ENCODE results near the gene CACNA2D4. TPM values are rescaled to one million over a fixed set of nuclear protein-coding genes. Genes with fewer than 3 reads are reported as not detected.

The CACNA2D4 gene
- total RNA-seq, 4 donors from 2014 or later: 0.25 to 3.1 (median 0.68) TPM

- peaks cover 0 to 6% (median 3%) of the 10 kb centered on the region in 3 donors for H3K27me3 ChIP-seq
- TF ChIP-seq POLR2A (IDR thresholded peaks at IDR 0.05) (no peak), CTCF (IDR thresholded peaks at IDR 0.05 in 4 of 5, conservative IDR thresholded peaks at IDR 0.05 in 1 of 5) (no peak)
- H3K36me3 ChIP-seq: no peaks in the 10 kb centered on the region
- no peak overlapping the region for H3K4me3 ChIP-seq
- no peak overlapping the region for H3K27ac ChIP-seq
- no peak for ATAC-seq
- no peaks in the 10 kb centered on the region for H3K9me3 ChIP-seq
- intact Hi-C loops (cut with DNase I; ENCODE audit: low total_unique reads): no loop called here
- no peak for DNase-seq
- H3K4me1 ChIP-seq: no peaks in the 10 kb centered on the region
- in situ Hi-C loops (cut with MboI; ENCODE audit: low sequenced_read_pairs in 4 of 4): no loop called here
Measured at GRCh38 chr12:1843641-1844005, 74.8 kb downstream of the CACNA2D4 start.

- Histone ChIP-seq H3K9me3 (no peaks in the 10 kb centered on the region), H3K27ac (no peak overlapping the region), H3K27me3 (peaks cover 0 to 6% (median 6%) of the 10 kb centered on the region in 3 donors), H3K4me1 (no peaks in the 10 kb centered on the region), H3K36me3 (no peaks in the 10 kb centered on the region), H3K4me3 (no peak overlapping the region)
- in situ Hi-C loops (cut with MboI; ENCODE audit: low sequenced_read_pairs in 4 of 4): no loop called here
- intact Hi-C loops (cut with DNase I; ENCODE audit: low total_unique reads): no loop called here
- ATAC-seq (no peak), DNase-seq (peak in 1 of 2 donors; percentile 3)
- TF ChIP-seq CTCF (IDR thresholded peaks at IDR 0.05 in 4 of 5, conservative IDR thresholded peaks at IDR 0.05 in 1 of 5) (no peak), POLR2A (IDR thresholded peaks at IDR 0.05) (no peak)
Measured at GRCh38 chr12:1842905-1843640, 75.4 kb downstream of the CACNA2D4 start.

- in situ Hi-C loops (cut with MboI; ENCODE audit: low sequenced_read_pairs in 4 of 4): no loop called here
- TF ChIP-seq POLR2A (IDR thresholded peaks at IDR 0.05) (no peak), CTCF (IDR thresholded peaks at IDR 0.05 in 4 of 5, conservative IDR thresholded peaks at IDR 0.05 in 1 of 5) (no peak)
- H3K4me3 ChIP-seq: no peak overlapping the region
- H3K9me3 ChIP-seq: no peaks in the 10 kb centered on the region
- peaks cover 0 to 10% (median 7%) of the 10 kb centered on the region in 3 donors for H3K27me3 ChIP-seq
- no peaks in the 10 kb centered on the region for H3K36me3 ChIP-seq
- no peak for ATAC-seq
- H3K4me1 ChIP-seq: no peaks in the 10 kb centered on the region
- no peak overlapping the region for H3K27ac ChIP-seq
- no peak for DNase-seq
- intact Hi-C loops (cut with DNase I; ENCODE audit: low total_unique reads): no loop called here
Measured at GRCh38 chr12:1842183-1842904, 76.1 kb downstream of the CACNA2D4 start.

GRCh38 chr12:1841586-1842182 is 76.8 kb downstream of the CACNA2D4 start:
- ATAC-seq: no peak
- H3K9me3 ChIP-seq: no peaks in the 10 kb centered on the region
- no peaks in the 10 kb centered on the region for H3K4me1 ChIP-seq
- intact Hi-C loops (cut with DNase I; ENCODE audit: low total_unique reads) (no loop called here), in situ Hi-C loops (cut with MboI; ENCODE audit: low sequenced_read_pairs in 4 of 4) (no loop called here)
- peaks cover 0 to 13% (median 11%) of the 10 kb centered on the region in 3 donors for H3K27me3 ChIP-seq
- no peaks in the 10 kb centered on the region for H3K36me3 ChIP-seq
- H3K27ac ChIP-seq: no peak overlapping the region
- DNase-seq: no peak
- H3K4me3 ChIP-seq: no peak overlapping the region
- TF ChIP-seq POLR2A (IDR thresholded peaks at IDR 0.05): no peak
- no peak for TF ChIP-seq CTCF (IDR thresholded peaks at IDR 0.05 in 4 of 5, conservative IDR thresholded peaks at IDR 0.05 in 1 of 5)
